Liver (tissue), 9 donors: ENCODE data around the gene FZR1. TPM values are rescaled to one million over a fixed set of nuclear protein-coding genes. Genes with fewer than 3 reads are reported as not detected.

ENCODE experiments used
- DNase-seq: peaks from one replicate; pipeline ENCODE4 v3.0.0-alpha.2; 2017; ENCODE audit warnings: low spot score
- H3K27ac ChIP-seq, 2 donors: one replicate each; pipeline ENCODE4 v1.7.0; 2013; ENCODE audit warnings: inconsistent platforms in 2 of 2, low read length in 2 of 2, control low read depth in 1 of 2, low read depth in 1 of 2, mild to moderate bottlenecking in 1 of 2
- H3K27me3 ChIP-seq, 4 donors: one replicate each; pipeline versions ENCODE4 v1.6.1 to v1.7.0; 2013; ENCODE audit warnings: low read length in 3 of 4, inconsistent platforms in 1 of 4, mild to moderate bottlenecking in 1 of 4, moderate library complexity in 1 of 4; ENCODE audit not compliant: control insufficient read depth in 4 of 4, insufficient read depth in 4 of 4
- H3K36me3 ChIP-seq, 4 donors: one replicate each; pipeline versions ENCODE4 v1.6.1 to v1.7.0; 2013; ENCODE audit warnings: low read length in 3 of 4, mild to moderate bottlenecking in 3 of 4, low read depth in 1 of 4, moderate library complexity in 1 of 4; ENCODE audit not compliant: control insufficient read depth in 4 of 4, insufficient read depth in 3 of 4
- H3K4me1 ChIP-seq, 4 donors: one replicate each; pipeline versions ENCODE4 v1.6.1 to v1.7.0; 2013; ENCODE audit warnings: low read length in 3 of 4, mild to moderate bottlenecking in 3 of 4, moderate library complexity in 1 of 4; ENCODE audit not compliant: control insufficient read depth in 4 of 4, insufficient read depth in 4 of 4
- H3K4me3 ChIP-seq, 3 donors: one replicate each; pipeline versions ENCODE4 v1.6.1 to v1.7.0; 2013; ENCODE audit warnings: low read length in 3 of 3, control low read depth in 1 of 3, low read depth in 1 of 3, mild to moderate bottlenecking in 1 of 3
- H3K9ac ChIP-seq, 2 donors: one replicate each; pipeline ENCODE4 v1.7.0; 2013; ENCODE audit warnings: low read length in 2 of 2, mild to moderate bottlenecking in 2 of 2, moderate library complexity in 2 of 2, control low read depth in 1 of 2, low read depth in 1 of 2
- H3K9me3 ChIP-seq, 4 donors: one replicate each; pipeline versions ENCODE4 v1.6.1 to v1.7.0; 2013; ENCODE audit warnings: low read length in 3 of 4; ENCODE audit not compliant: control insufficient read depth in 4 of 4
- ATF3 ChIP-seq: IDR thresholded peaks from 2 replicates; pipeline ENCODE4 v1.6.1; 2016; ENCODE audit warnings: antibody characterized with exemption
- CTCF ChIP-seq: fragments of 150-350 bp; IDR thresholded peaks from 2 replicates; pipeline ENCODE4 v1.5.1; 2017; ENCODE audit warnings: improper control_type of control experiment, low read depth, low read length; ENCODE audit not compliant: missing input control
- EGR1 ChIP-seq, 2 donors: IDR thresholded peaks; 2 replicates each; pipeline ENCODE4 v1.6.1; 2016 to 2018; ENCODE audit warnings: antibody characterized with exemption in 2 of 2, low read depth in 2 of 2
- FOXA1 ChIP-seq: IDR thresholded peaks from 2 replicates; pipeline ENCODE4 v1.6.1; 2016; ENCODE audit warnings: antibody characterized with exemption
- FOXA2 ChIP-seq: IDR thresholded peaks from 2 replicates; pipeline ENCODE4 v1.6.1; 2016; ENCODE audit warnings: antibody characterized with exemption
- GABPA ChIP-seq, 2 donors: IDR thresholded peaks in 1 of 2; conservative IDR thresholded peaks in 1 of 2; 2 replicates each; pipeline ENCODE4 v1.6.1; 2016; ENCODE audit warnings: antibody characterized with exemption in 2 of 2, mild to moderate bottlenecking in 1 of 2, moderate library complexity in 1 of 2
- HNF4A ChIP-seq, 2 donors: conservative IDR thresholded peaks; 2 replicates each; pipeline ENCODE4 v1.6.1; 2016; ENCODE audit warnings: antibody characterized with exemption in 2 of 2, mild to moderate bottlenecking in 2 of 2
- HNF4G ChIP-seq: IDR thresholded peaks from 2 replicates; pipeline ENCODE4 v1.6.1; 2016; ENCODE audit warnings: antibody characterized with exemption
- JUND ChIP-seq, 2 donors: IDR thresholded peaks; 2 replicates each; pipeline ENCODE4 v1.6.1; 2016; ENCODE audit warnings: antibody characterized with exemption in 2 of 2
- NR2F2 ChIP-seq: IDR thresholded peaks from 2 replicates; pipeline ENCODE4 v1.6.1; 2016; ENCODE audit warnings: antibody characterized with exemption
- RAD21 ChIP-seq, 2 donors: IDR thresholded peaks; 2 replicates each; pipeline ENCODE4 v1.6.1; 2016; ENCODE audit warnings: antibody characterized with exemption in 2 of 2, mild to moderate bottlenecking in 2 of 2
- RXRA ChIP-seq, 2 donors: IDR thresholded peaks; 2 replicates each; pipeline ENCODE4 v1.6.1; 2017 to 2018; ENCODE audit warnings: antibody characterized with exemption in 2 of 2, mild to moderate bottlenecking in 1 of 2
- TAF1 ChIP-seq: conservative IDR thresholded peaks from 2 replicates; pipeline ENCODE4 v1.6.1; 2016; ENCODE audit warnings: antibody characterized with exemption, mild to moderate bottlenecking
- YY1 ChIP-seq: IDR thresholded peaks from 2 replicates; pipeline ENCODE4 v1.6.1; 2016; ENCODE audit warnings: antibody characterized with exemption, mild to moderate bottlenecking
- ZBTB33 ChIP-seq: IDR thresholded peaks from 2 replicates; pipeline ENCODE4 v1.6.1; 2016; ENCODE audit warnings: antibody characterized with exemption
- WGBS: extraction: QIAGEN DNeasy Blood & Tissue Kit; methylation state at CpG from one replicate; pipeline ENCODE4 v1.1.7; 2013; 5-methylcytosine and 5-hydroxymethylcytosine counted together
- polyA plus RNA-seq, 2 donors: library from polyadenylated mRNA; stranded (reverse) in 1 of 2; unstranded in 1 of 2; fragments of 200-250 nt in 1 of 2; fragments of >200 nt in 1 of 2; fragmentation: Nextera tagmentation in 1 of 2; extraction: Ambion mirVana in 1 of 2; gene quantifications; one replicate each; pipeline versions ENCODE4 v1.2.1 to v1.2.3, GENCODE V29; 2013 to 2015
- total RNA-seq, 2 donors: library from RNA; depleted of rRNA; stranded (reverse); fragments of >200 nt; gene quantifications; one replicate each; pipeline ENCODE4 v1.2.3, GENCODE V29; 2014
- TF ChIP-seq, protein P1 (sequence below): IDR thresholded peaks from 2 replicates; pipeline ENCODE4 v1.6.1; 2016; ENCODE audit warnings: antibody characterized with exemption
- TF ChIP-seq, protein P2 (sequence below): IDR thresholded peaks from 2 replicates; pipeline ENCODE4 v1.6.1; 2016; ENCODE audit warnings: antibody characterized with exemption, mild to moderate bottlenecking
- donor health status: healthy.
- donor health status: healthy.
- donor health status: healthy.
- donor health status: healthy.
- donor health status: healthy.

FZR1 gene
- total and polyA plus RNA-seq, 4 donors, result 17.0 to 27.3 (median 20.3) TPM

DNA sequence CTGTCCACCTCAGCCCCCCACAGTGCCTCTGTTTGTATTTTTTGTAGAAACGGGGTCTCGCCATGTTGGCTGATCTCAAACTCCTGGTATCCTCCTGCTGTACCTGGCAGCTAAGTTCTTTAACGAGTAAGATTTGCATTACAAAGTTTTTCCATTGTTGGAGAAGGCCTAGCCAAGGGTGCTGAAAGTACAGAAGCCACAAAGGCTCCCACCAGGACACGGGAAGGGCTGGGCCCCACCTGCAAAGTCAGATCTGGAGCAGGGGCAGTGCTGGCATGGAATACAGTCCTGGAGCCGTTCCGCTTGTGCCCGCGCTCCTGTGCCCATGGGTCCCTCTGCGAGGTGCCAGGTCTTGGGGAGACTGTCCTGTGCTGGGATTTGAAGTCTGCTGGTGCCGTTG lies 12.1 kb downstream of the FZR1 start:
- Histone ChIP-seq H3K9me3 (no peaks in the 10 kb centered on the region), H3K4me3 (no peak overlapping the region), H3K9ac (no peak overlapping the region), H3K4me1 (peaks cover 13 to 44% (median 29%) of the 10 kb centered on the region in 4 donors), H3K27ac (peak overlapping the region; percentile 7 to 10), H3K27me3 (no peaks in the 10 kb centered on the region), H3K36me3 (peaks cover 0 to 3% (median 1%) of the 10 kb centered on the region in 4 donors)
- DNase-seq, result no peak
- no peak for TF ChIP-seq JUND (IDR thresholded peaks at IDR 0.05)
- WGBS, result 86% methylated on average over 10 of the region's 10 CpGs

- Histone ChIP-seq H3K9me3 (no peaks in the 10 kb centered on the region), H3K27me3 (no peaks in the 10 kb centered on the region), H3K27ac (peak overlapping the region; percentile 7 to 10), H3K9ac (no peak overlapping the region), H3K4me3 (no peak overlapping the region), H3K36me3 (peaks cover 0 to 6% (median 3%) of the 10 kb centered on the region in 4 donors), H3K4me1 (peaks cover 15 to 42% (median 28%) of the 10 kb centered on the region in 4 donors)
- DNase-seq, result no peak
- TF ChIP-seq TAF1 (no peak), HNF4A (conservative IDR thresholded peaks at IDR 0.05) (no peak), HNF4G (no peak), CTCF (no peak), EGR1 (IDR thresholded peaks at IDR 0.05; ENCODE audit: low read depth in 2 of 2) (no peak), NR2F2 (no peak), GABPA (IDR thresholded peaks at IDR 0.05 in 1 of 2, conservative IDR thresholded peaks at IDR 0.05 in 1 of 2) (no peak), JUND (IDR thresholded peaks at IDR 0.05) (no peak), RAD21 (IDR thresholded peaks at IDR 0.05) (no peak), FOXA1 (no peak)
- TF ChIP-seq, protein P1, sequence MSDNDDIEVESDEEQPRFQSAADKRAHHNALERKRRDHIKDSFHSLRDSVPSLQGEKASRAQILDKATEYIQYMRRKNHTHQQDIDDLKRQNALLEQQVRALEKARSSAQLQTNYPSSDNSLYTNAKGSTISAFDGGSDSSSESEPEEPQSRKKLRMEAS, result no peak
- WGBS, result 97% methylated on average over 2 of the region's 2 CpGs
These were observed 12.5 kb downstream of the FZR1 start for GRCh38 chr19:3518659-3519058.

DNA sequence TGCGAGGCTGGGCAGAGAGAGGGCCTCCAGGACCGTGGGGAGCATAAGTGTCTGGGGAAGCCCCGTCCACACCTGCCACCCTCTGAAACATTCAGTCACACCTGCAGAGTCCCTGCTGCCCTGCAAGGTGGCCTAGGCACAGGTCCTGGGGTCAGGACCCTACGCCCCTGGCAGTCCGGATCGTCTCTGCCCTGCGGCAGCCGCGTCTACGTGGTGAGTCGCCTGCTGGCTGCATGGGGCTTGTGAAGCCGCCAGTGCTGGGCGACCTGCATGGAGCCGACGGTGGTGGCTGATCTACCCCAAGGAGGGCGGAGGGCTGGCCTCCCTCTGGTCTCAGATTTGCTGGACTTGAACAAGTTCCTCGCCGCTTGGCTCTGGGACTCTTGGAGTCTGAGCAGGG lies 13.0 kb downstream of the FZR1 start:
- Histone ChIP-seq H3K27me3 (no peaks in the 10 kb centered on the region), H3K27ac (no peak overlapping the region), H3K4me1 (peaks cover 17 to 42% (median 30%) of the 10 kb centered on the region in 4 donors), H3K9me3 (no peaks in the 10 kb centered on the region), H3K4me3 (no peak overlapping the region), H3K36me3 (peaks cover 0 to 6% (median 4%) of the 10 kb centered on the region in 4 donors), H3K9ac (no peak overlapping the region)
- 90% methylated on average over 18 of the region's 18 CpGs for WGBS
- DNase-seq, result no peak
- no peak for TF ChIP-seq NR2F2
- no peak for TF ChIP-seq CTCF
- no peak for TF ChIP-seq ATF3
- no peak for TF ChIP-seq HNF4A (conservative IDR thresholded peaks at IDR 0.05)
- TF ChIP-seq FOXA2, result no peak
- TF ChIP-seq EGR1 (IDR thresholded peaks at IDR 0.05; ENCODE audit: low read depth in 2 of 2), result no peak
- TF ChIP-seq RAD21 (IDR thresholded peaks at IDR 0.05), result no peak
- no peak for TF ChIP-seq FOXA1
- TF ChIP-seq RXRA (IDR thresholded peaks at IDR 0.05), result no peak
- no peak for TF ChIP-seq ZBTB33
- no peak for TF ChIP-seq HNF4G
- TF ChIP-seq, protein P1, result no peak
- TF ChIP-seq, protein P2, sequence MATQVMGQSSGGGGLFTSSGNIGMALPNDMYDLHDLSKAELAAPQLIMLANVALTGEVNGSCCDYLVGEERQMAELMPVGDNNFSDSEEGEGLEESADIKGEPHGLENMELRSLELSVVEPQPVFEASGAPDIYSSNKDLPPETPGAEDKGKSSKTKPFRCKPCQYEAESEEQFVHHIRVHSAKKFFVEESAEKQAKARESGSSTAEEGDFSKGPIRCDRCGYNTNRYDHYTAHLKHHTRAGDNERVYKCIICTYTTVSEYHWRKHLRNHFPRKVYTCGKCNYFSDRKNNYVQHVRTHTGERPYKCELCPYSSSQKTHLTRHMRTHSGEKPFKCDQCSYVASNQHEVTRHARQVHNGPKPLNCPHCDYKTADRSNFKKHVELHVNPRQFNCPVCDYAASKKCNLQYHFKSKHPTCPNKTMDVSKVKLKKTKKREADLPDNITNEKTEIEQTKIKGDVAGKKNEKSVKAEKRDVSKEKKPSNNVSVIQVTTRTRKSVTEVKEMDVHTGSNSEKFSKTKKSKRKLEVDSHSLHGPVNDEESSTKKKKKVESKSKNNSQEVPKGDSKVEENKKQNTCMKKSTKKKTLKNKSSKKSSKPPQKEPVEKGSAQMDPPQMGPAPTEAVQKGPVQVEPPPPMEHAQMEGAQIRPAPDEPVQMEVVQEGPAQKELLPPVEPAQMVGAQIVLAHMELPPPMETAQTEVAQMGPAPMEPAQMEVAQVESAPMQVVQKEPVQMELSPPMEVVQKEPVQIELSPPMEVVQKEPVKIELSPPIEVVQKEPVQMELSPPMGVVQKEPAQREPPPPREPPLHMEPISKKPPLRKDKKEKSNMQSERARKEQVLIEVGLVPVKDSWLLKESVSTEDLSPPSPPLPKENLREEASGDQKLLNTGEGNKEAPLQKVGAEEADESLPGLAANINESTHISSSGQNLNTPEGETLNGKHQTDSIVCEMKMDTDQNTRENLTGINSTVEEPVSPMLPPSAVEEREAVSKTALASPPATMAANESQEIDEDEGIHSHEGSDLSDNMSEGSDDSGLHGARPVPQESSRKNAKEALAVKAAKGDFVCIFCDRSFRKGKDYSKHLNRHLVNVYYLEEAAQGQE, result no peak
- no peak for TF ChIP-seq JUND (IDR thresholded peaks at IDR 0.05)
- no peak for TF ChIP-seq GABPA (IDR thresholded peaks at IDR 0.05 in 1 of 2, conservative IDR thresholded peaks at IDR 0.05 in 1 of 2)
- TF ChIP-seq YY1, result no peak
